Nephron progenitor cell (in vitro differentiated cells): ENCODE data around the gene RPL12.

Experiments used
- DNase-seq: peaks from one replicate; pipeline ENCODE4 v3.0.0; 2021
- H3K27ac Mint-ChIP-seq: 2 replicates; pipeline ENCODE4 v1.8.0; 2021; ENCODE audit warnings: mild to moderate bottlenecking, moderate library complexity, mixed read lengths
- H3K27me3 Mint-ChIP-seq: 2 replicates; pipeline ENCODE4 v1.8.0; 2021; ENCODE audit warnings: mild to moderate bottlenecking, low read depth, mixed read lengths; ENCODE audit not compliant: poor library complexity
- H3K36me3 Mint-ChIP-seq: 2 replicates; pipeline ENCODE4 v1.8.0; 2021; ENCODE audit warnings: low read depth, mixed read lengths
- H3K4me1 Mint-ChIP-seq: 2 replicates; pipeline ENCODE4 v1.8.0; 2021; ENCODE audit warnings: mixed read lengths
- H3K4me3 Mint-ChIP-seq: 2 replicates; pipeline ENCODE4 v1.8.0; 2021; ENCODE audit warnings: mild to moderate bottlenecking, moderate library complexity, mixed read lengths
- H3K9me3 Mint-ChIP-seq: 2 replicates; pipeline ENCODE4 v1.8.0; 2021; ENCODE audit warnings: mild to moderate bottlenecking, moderate library complexity, mixed read lengths
- CTCF ChIP-seq: fragments of 200-600 bp; sonication (generic); IDR thresholded peaks from 2 replicates; pipeline ENCODE4 v1.5.0; 2021; ENCODE audit warnings: antibody characterized with exemption

Gene RPL12

GRCh38 chr9:127452691-127453090, 1.5 kb upstream of the RPL12 start:
- DNase-seq, result no peak
- Mint-ChIP-seq H3K27ac (no peak overlapping the region), H3K4me3 (peak overlapping the region; percentile 92), H3K4me1 (peaks cover 37% of the 10 kb centered on the region), H3K36me3 (peaks cover 45% of the 10 kb centered on the region), H3K9me3 (no peaks in the 10 kb centered on the region), H3K27me3 (no peaks in the 10 kb centered on the region)
- TF ChIP-seq CTCF, result no peak

- Mint-ChIP-seq H3K36me3 (peaks cover 45% of the 10 kb centered on the region), H3K27me3 (no peaks in the 10 kb centered on the region), H3K4me1 (peaks cover 40% of the 10 kb centered on the region), H3K27ac (peak overlapping the region; percentile 66), H3K4me3 (peak overlapping the region; percentile 92), H3K9me3 (no peaks in the 10 kb centered on the region)
- peak; percentile 41 for DNase-seq
- no peak for TF ChIP-seq CTCF
These were observed 851 bp upstream of the RPL12 start for GRCh38 chr9:127451858-127452656.

GRCh38 chr9:127451608-127451857, 327 bp upstream of the RPL12 start:
- H3K36me3 Mint-ChIP-seq, result peaks cover 46% of the 10 kb centered on the region
- DNase-seq, result no peak
- no peaks in the 10 kb centered on the region for H3K27me3 Mint-ChIP-seq
- no peak for TF ChIP-seq CTCF
- peak overlapping the region; percentile 66 for H3K27ac Mint-ChIP-seq
- no peaks in the 10 kb centered on the region for H3K9me3 Mint-ChIP-seq
- peaks cover 40% of the 10 kb centered on the region for H3K4me1 Mint-ChIP-seq
- peak overlapping the region; percentile 92 for H3K4me3 Mint-ChIP-seq

- DNase-seq, result no peak
- H3K9me3 Mint-ChIP-seq, result peaks cover 3% of the 10 kb centered on the region
- H3K27ac Mint-ChIP-seq, result peak overlapping the region; percentile 100
- peaks cover 52% of the 10 kb centered on the region for H3K36me3 Mint-ChIP-seq
- no peaks in the 10 kb centered on the region for H3K27me3 Mint-ChIP-seq
- no peak for TF ChIP-seq CTCF
- peaks cover 40% of the 10 kb centered on the region for H3K4me1 Mint-ChIP-seq
- H3K4me3 Mint-ChIP-seq, result peak overlapping the region; percentile 92
These were observed 904 bp downstream of the RPL12 start for GRCh38 chr9:127450243-127450760.

DNA sequence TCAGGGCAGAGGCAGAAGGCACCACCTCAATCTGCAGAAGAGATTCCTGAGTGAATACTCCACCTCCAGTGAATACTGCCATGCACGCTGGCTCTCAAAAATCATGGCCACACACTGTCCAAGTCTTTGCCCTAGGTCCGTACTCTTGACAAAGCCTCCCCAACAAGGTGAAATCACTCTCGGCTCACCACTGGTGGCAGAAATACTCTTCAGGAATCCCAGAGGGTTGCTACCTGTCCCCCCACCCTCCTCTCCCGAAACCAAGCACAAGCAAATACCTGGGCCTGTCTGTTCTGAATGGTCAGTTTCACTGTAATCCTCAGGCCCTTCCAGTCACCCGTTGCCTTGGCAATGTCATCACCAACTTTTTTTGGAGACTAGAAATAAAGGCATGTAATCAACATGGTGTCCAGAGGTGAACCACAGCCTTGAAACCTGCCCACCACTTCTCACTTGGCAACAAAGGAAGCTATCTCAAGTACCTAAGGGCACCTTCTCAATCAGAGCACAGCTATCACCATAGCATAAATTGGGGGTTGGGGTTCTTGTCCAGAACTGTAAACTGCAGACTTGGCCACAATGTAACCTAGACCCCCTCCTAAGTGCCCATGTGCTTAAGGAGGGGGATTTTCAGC, 1.8 kb downstream of the RPL12 start:
- H3K36me3 Mint-ChIP-seq, result peaks cover 60% of the 10 kb centered on the region
- H3K9me3 Mint-ChIP-seq, result peaks cover 8% of the 10 kb centered on the region
- H3K4me3 Mint-ChIP-seq, result peak overlapping the region; percentile 92
- no peak for TF ChIP-seq CTCF
- DNase-seq, result no peak
- peaks cover 40% of the 10 kb centered on the region for H3K4me1 Mint-ChIP-seq
- H3K27me3 Mint-ChIP-seq, result no peaks in the 10 kb centered on the region
- H3K27ac Mint-ChIP-seq, result peak overlapping the region; percentile 100
